NCI-H510A treated with DMSO at 0.1 percent for 48 hours (cell line): Measurements from ENCODE around the gene VANGL1.
A peak's percentile ranks its signal among the peaks of the same experiment; 100 is the strongest.

Experiments
- DNase-seq: peaks from one replicate; lab custom pipeline; 2025; lab: John Stamatoyannopoulos, UW

VANGL1 gene

DNA sequence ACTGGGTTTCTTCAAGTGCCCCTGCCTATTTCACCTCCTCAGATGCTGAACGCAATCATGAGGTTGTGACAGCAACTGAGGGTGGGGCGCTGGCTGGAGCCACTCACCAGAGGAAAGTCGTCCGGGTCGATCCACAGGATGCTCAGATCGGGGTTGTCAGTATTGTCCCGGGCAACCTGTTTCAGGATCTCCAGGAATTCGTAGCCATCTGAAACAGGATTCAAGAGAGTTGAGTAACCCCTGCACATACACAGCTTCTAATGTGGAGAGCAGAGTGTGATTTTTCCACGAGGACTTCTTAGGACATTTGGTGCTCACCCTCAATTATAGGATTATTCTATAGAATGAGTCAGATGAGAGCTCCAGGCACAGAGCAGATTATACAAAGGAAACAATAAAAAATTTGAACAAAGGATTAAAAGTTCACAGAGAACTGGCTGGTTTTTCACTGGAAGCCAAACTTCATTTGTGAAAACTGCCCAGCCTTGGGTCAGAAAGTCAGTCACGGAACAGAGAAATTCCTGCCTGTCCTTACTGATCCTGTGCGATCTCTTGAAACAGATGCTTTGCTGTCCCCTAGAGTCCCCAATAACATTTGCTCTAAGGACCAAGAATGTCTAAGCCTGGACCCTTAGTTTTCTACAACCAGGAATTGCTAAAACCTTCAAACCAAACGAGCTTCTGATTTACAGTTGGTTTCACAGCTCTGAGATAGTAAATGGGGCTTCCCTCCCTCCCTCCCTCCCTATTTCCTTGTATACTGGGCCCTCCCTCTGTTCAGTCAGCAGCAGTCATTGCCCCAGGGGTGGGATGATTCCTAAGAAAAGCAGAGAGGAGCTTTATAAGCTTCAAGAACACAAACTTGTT lies 63.5 kb downstream of the VANGL1 start:
- no peak for DNase-seq

DNA sequence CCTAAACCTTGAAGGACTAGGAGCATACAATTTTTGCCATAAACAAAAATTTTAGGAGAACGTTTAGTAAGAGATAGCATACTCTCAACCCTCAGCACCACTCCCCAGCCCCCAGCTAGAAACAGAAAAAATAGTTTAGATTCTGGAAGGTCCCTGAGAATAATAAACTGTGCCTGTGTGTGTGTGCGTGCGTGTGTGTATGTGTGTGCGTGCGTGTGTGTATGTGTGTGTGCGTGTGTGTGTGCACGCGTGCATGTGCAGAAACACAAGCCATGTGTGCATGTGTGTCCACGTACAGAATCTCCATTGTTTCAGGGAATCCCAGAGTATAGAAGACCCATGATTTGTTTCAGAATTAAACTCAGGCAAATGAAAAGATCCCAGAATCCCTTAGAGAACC lies 64.2 kb downstream of the VANGL1 start:
- DNase-seq, result no peak

DNA sequence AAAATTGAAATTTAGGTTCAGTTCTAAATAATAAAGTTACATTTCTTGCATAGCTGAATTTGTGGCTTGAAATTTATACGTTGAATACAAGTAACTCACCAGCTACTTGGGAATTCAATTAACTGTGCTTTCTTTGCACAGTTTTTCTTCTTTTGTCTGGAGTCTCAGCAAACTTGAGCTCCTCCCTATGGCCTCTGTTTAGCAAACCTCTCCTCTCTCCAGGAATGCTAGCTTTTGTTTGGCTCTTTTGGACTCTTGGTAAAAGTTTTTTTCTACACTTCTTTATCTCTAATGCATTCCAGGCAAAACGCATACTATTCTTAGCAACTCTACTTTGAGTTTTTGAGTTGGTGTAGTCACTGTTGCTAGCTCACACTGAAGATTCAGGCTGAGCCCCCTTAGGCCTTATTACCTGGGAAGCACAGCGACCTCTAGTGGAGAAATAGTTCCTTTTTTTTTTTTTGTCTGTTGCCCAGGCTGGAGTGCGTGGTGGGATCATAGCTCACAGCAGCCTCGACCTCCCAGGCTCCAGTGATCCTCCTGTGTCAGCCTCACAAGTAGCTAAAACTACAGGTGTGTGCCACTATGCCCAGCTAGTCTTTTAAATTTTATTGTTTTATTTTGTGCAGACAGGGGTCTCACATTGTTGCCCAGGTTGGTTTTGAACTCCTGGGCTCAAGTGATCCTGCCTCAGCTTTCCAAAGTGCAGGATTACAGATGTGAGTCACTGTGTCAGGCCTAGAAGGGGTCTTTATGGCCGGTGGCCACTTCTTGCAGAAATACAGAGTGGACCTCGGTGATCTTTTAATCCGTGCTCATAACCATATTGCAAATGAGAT lies 65.0 kb downstream of the VANGL1 start:
- peak; percentile 47 for DNase-seq

DNA sequence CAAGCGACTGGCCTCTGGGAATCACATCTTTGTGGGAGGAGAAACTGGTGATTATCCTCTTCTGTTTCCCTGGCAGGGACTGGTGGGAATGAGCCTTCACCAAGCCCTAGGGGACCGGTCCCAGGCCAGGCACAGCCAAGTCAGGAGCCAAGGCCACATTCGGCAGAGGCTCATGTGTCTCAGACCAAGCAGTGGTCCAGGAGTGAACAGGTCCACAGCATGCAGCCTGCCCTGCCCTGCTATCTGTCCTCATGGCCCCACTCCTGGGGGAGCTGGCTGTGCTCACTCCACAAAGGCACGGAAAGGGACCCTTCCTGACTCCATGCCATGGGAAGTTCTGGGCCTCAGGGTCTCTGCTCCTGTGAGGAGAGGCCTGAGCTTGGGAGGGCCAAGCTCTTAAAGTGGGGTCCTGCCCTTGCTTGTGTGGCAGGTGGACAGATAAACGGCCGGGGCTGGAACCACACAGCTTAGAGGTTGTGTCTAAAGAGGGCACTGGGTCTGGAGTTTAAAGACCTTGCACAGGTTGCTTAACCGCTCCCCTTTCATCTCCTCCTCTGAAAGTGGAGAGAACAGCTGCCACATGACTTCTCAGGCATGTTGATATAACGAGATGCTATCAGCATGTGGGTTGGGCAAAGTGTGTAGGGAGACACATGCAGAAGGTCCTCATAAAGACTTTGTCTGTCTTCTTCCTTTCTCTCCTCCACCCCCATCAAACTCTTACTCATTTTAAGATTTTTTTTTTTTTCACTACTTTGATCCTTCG lies 69.3 kb downstream of the VANGL1 start:
- peak; percentile 36 for DNase-seq

DNA sequence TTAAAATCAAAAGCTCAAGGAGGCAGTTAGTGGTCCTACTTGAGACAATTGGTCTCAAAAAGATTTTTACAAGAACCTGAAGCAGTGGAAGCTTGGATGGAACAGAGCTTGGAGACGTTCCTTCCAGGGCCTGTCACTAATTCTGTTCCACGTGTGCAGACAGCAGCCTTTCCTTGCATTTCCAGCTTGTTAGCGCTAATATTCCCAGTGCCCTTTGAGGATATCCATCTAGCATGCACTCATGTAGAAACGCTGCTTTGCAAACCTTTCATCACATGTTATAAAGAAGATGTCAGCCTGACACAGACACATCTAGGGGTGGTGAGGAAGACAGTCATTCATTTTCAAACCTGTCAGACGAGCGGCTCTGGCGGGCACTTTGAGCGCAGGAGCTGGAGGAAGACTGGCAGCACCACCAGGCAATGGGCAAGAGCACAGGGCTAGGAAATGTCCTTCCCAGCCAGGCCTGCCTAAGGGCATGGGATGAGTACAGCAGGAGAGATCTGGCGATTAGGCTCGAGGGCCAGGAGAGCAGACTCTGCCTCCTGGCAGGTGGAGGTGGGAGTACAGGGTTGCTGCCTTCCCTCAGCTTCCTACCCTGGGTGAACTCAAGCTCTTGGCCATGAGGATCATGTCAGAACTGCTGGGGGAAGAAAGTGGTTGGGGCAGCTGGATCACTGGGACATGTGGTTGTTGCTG lies 71.3 kb downstream of the VANGL1 start:
- no peak for DNase-seq

DNA sequence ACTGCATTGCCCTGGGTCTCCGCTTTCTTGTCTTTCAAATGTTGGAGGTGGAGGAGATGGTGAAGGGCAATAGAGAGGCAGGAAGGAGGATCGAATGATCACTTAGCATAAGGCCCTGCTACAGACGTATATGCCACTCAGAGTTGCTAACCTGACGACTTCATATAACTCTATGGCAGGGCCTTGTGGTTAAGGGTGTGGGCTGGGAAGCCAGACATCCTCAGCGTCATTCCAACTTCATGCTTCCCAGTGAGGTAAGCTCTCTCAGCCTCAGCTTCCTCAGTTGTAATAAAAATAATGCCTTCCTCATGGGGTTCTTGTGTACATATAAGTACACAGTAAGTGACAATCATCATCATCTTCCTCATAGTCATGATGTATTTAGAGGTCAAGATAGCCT lies 72.1 kb downstream of the VANGL1 start:
- no peak for DNase-seq

DNA sequence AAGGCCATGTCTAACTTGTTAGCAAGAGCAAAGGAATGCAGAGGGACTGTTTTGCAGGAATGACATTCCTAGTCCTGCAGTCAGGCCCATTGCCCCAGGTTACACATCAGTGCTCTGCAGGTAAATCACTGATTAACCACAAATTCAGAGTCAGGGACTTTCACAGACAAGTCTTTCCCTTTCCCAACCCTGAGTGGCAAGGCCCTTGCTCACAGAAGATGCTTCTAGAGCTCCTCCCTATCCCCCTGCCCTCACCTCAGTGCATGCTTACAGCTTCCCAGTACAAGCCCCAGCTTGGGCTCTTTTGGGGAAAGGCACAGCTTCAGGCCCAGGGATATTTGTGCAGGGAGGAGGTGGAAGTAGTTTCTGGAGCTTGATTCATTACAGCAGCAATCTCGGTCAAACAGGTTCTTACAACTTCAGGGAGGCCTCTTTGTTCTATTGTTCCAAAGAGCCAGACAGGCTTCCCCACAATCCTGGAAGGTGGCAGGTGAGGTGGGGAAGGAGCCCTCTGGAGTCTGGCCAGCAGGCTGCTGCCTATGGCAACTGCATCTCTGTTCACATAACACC lies 72.9 kb downstream of the VANGL1 start:
- peak; percentile 46 for DNase-seq

DNA sequence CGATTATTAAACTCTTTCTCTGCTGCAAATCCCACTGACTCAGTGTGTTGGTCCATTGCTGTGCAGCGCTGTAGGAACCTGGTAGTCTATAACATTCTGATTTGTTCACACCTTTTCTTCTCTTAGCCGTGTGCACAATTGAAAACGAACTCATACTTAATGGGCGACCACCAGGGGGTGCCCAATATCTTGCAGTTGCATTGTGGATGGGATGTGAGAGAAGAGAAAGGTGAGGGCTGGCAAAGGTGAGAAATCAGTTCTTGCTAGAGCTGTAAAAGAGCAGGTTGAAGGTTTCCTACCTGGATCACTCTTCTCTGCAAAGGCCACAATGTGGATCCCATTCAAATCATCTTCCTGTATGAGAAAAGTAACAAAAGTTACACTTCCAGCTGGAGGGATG lies 75.8 kb downstream of the VANGL1 start:
- DNase-seq, result no peak

DNA sequence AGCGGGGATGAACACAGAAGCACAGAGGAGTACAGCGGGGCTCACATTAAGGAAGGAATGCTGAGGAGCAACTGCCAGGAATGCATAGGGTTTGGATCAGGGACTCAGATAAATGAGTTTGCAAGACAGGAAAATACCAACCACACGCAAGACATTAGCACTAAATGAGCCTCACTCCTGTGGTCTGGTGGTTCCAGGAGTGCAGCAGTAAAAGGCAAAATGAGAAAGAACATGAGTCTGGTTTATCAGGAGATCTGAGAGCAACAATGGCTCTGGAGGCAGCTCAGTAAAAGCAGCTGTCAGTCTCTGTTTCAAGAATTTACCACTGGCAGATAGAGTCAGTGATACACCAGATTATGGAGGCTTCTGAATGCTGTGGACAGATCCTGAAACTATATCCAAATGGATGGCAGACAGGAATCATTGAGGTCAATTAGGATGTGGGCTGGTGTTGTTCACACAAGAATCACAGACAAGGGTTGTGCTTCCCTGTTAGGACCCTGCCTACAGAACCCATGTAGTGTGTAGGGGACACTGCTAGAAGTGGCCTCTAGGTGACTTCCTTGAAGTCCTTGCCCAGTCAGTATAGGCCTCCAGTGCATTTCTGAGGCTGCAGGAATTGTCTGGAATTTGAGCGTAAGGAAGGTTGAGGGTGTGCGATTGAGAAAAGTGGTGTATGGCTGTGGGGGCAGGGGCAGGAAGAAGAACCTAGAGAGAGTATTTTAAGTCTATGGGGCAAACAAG lies 76.4 kb downstream of the VANGL1 start:
- DNase-seq, result no peak

DNA sequence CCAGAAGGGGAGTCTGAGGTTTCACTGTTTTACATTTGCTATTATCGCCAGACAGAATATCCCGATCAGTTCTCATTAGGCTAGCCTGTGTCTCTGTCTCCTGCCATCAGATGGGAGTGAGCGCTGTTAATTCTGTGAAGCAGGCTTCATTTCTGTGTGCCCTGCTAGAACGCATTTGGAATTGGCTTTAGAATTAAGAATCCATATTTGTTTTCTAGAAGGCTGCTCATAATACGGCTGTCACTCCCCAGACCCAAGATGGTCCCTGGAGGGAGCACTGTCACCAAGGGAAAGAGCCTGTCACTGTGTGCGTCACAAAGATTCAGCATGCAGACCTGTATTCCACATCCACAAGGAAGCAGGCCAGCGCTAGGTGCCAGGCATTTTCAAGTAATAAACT lies 77.5 kb downstream of the VANGL1 start:
- no peak for DNase-seq

DNA sequence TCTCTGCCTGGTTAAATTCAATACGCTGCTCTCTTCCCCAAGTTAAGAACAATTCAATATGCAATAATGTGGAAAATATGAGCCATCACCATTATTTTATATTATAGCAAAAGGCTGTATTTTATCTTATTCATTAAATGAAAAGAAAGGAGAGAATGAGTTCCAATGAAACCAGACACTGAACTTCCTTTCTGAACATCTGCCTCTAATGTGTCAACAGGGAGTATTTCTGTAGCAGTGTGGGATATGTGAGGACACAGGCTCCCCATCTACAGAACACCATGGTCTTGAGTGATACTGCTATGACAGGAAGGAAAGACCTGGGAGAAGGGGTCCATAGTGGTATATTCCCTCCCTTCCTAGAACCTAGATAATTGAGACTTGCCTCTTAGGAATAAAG lies 80.5 kb downstream of the VANGL1 start:
- DNase-seq, result peak; percentile 18

DNA sequence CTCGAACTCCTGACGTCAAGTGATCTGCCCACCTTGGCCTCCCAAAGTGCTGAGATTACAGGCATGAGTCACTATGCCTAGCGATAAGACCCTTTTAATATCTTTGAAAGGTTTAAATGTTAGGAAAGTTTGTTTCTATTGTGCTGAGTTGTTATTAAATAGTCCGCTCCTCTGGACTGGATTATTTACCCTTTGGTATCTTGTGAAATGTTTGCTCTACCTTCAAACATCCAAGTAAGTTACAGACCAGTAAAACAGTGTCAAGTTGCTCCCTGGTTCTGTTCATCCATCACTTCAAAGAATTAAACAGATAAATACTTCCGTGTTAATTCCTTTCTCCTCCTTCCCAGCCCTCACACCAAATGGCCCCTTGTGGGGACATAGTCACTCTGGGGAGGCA lies 82.0 kb downstream of the VANGL1 start:
- no peak for DNase-seq

DNA sequence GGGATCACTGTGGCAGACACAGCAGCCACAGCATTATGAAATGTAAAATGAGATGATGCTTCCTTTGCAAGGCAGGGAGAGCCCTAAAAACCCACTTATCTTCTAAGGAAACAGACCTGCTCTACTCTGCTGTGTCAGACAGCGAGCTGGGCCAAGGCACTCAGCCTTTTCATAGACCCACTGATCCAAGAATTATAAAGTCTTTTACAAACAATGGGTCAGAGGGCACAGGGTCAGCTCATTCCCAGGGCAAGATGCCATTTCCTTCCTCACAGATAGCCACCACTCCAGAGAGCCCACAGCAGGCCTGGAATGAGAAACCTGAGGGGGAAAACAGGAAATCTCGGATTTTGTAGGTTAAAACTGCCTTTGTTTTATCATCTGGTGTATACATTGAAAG lies 83.8 kb downstream of the VANGL1 start:
- no peak for DNase-seq

DNA sequence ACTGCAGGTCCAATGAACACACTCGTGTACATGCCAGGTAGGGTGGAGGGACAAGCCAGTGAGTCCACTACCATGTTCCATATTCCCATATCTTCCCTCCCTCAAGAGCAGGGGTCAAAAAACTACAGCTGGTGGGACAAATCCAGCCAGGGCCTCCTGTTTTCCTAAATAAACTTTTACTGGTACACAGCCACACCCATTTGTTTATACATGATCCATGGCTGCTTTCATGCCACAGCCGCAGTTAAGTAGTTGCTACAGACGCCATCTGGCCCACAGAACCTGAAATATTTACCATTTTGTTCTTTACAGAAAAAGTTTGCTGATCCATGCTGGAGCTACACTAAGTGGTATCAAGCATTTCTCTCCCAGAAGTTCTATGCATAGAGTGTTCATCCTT lies 84.4 kb downstream of the VANGL1 start:
- no peak for DNase-seq

DNA sequence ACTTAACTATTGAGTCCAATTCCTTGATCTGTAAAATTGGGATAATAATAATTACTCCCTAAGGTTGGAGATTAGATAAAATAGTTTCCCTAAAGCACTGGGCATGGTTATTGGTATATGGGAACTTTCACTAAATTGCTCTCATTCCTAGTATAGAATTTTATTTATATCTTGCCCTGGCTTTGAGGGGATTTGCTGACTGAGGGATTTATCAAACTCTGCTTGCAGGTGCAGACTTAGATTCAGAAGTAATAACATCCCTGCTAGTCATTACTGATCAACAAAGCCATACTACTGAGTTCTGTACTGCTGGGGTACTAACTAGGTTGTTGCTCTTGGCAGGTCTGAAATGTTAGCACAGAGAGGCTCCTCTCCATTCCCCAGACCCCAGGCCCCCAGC lies 84.8 kb downstream of the VANGL1 start:
- no peak for DNase-seq

DNA sequence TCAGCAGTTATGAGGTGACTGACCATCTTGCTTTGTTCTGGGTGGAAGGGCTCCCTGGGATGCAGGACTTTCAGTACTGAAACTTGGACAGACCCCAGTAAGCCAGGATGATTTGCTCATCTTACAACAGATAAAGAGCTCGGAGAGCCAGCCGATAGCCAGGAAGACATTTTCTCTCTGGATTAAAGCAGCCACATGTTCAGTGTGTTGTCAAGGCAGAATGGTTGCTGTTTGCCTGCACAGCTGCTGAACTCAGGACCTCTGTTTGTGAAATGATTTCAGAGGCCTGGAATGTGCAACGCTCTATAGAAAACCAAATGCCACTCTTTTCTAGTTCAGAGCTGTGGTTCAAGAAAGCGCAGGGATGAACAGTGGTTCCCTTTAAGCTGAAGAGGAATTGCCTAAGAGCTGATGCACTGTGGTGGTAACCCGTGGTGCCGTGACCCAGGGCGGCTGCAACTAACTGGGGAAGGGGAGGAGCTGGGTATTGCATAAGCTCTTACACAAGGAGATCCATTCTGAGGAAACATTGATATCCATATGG lies 86.0 kb downstream of the VANGL1 start:
- no peak for DNase-seq

DNA sequence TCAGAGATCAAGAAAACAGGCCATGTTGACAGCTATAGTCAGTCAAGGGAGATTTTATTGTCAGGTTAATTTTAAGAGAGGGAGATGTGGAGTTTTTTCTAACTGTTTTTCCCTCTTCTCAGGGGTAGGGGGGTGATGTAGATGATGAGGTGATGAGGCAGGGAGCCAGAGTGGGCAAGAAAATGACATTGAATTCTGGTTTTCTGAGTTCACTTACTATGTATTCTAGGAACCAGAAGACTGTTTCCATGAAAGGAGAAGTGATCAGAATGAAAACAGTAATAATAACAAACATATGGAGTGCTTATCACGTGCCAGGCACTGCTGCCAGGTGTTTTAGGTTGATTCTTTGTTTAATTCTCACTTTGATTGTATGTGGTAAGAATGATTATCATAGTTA lies 86.6 kb downstream of the VANGL1 start:
- DNase-seq, result no peak

DNA sequence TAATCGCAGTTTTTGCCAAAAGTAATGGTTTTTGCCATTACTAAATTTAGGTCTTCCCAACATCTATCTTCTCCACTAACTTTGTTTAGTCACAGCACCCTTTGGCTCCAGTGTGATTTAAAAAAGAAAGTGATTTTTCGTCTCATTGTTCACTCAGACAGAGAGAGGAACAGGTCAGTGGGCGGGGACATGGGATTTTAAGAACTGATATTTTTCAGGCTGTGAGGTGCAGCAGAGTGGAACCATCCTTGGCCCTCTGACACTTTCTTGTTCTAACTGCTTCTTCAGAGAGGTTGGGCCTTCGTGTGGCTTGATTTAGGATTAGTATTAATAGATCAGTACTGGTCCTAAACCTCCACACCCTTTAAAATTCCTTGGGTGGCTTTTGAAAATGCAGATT lies 88.0 kb downstream of the VANGL1 start:
- DNase-seq, result no peak

DNA sequence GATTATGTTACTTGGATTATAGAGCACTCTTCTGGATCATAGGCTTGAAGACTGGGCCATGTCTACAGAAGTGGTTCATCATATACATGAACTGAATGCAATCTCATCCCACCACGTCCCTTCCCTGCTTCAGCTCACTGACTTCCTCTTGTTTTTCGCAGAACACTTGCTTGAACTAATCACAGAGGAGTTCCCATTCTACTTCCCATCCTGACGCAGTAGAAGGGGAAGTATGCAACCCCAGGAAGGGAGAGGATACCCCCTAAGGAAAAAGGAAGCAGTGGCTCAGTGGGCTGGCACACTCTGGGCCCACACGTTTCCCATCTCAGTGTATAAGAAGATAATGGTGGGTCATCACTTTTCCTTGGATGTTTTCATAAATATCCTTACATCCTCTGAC lies 90.5 kb downstream of the VANGL1 start:
- DNase-seq, result no peak

DNA sequence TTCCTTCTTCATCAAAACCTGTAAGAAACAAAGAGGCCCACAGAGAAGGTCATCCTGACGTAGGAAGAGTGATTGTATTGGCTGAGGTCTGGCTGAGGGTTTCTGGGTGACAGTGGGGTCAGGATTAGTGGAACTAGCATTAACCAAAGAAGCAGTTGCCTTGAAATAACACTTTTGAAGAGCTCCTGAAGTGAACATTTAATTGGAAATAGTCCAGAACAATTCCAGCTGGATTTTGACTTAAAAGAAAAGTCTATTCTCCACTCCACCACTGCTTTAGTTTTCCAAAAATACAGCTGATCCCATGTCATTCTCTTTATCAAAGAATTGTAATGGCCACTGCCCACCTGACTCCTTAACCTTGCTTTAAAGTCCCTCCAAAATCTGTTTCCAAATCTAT lies 99.0 kb downstream of the VANGL1 start:
- DNase-seq, result no peak
